GM18867 (cell line): ENCODE measurements around the gene ZBTB43.
"Not testable (repeated sequence)": the region's sequence is repeated elsewhere in the genome, so short reads cannot be mapped to it uniquely, and the experiment has no call there.

Experiments used
- ATAC-seq: cut with Tn5 transposase; IDR thresholded peaks from one replicate; pipeline ENCODE4 v1.9.1; 2021; ENCODE audit warnings: mild to moderate bottlenecking, moderate library complexity; ENCODE audit not compliant: unreplicated experiment

ZBTB43 gene, protein sequence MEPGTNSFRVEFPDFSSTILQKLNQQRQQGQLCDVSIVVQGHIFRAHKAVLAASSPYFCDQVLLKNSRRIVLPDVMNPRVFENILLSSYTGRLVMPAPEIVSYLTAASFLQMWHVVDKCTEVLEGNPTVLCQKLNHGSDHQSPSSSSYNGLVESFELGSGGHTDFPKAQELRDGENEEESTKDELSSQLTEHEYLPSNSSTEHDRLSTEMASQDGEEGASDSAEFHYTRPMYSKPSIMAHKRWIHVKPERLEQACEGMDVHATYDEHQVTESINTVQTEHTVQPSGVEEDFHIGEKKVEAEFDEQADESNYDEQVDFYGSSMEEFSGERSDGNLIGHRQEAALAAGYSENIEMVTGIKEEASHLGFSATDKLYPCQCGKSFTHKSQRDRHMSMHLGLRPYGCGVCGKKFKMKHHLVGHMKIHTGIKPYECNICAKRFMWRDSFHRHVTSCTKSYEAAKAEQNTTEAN

DNA sequence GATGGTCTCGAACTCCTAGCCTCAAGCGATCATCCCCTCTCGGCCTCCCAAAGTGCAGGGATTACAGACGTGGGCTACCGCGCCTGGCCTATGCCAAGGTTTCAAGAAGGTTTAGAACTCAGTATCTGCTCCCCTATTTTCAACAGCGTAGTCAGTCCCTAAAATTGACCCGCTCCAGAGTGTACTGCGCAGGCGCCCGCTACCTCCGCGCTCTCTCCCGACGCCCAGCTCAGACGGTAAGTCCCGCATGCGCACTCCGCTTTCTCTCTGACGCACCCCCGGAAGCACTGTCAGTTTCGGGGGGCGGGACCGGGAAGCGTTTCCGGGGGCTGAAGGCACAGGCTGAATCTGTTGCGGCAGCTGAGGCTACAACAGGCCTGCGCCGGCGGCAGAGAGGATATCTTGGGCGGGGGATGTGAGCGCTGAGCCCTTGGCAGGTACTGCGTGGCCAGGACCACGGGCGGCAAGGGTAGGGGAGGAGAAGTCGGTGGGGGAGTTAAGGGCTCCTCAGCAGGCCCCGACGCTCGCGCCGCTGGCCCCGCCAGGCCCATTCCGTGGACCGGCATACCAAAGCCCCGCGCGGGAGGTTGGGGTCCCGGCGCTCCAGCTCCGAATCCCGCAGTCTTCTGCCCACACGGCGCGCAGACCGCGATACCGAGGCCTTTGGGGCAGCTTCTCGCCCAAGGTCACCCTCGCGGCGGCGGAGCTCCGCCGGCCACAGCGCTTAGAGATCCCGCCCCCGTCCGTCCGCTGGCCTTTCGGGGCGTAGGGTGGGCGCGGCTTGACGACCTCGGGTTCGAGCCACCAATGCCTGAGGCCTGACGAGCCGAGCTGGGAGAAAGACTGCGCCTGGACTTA, at the start of gene ZBTB43:
Gene ZBTB43, plus strand, starts transcription at position 345 of the 858 bp plus-strand sequence. CDS start 27,470 bp downstream, outside the sequence.
- peak; percentile 71 for ATAC-seq

DNA sequence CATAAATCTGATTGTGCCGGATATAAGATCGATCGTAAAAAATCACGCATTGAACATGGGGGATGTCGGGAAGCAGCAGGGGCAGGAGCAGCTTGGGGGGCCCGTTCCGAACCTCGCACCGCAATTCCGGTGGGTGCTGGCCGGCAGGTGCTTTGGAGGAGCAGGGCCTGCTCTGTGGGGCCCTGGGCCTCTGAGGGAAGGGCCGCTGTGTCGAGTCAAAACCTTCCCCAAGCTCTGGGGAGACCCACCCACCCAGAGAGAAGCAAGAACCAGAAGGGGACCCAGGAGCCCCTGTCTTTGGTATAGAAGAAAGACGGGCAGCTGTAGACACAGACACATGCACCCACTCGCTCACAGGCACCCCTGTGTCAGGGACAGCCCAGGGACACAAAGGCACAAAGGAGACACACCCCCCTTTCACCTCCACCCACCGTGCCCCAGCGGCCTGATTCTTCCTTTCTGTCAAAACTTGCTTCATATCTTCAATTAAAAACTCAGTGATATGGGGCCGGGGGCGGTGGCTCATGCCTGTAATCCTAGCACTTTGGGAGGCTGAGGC, 49.4 kb upstream of the ZBTB43 start:
- no peak for ATAC-seq

DNA sequence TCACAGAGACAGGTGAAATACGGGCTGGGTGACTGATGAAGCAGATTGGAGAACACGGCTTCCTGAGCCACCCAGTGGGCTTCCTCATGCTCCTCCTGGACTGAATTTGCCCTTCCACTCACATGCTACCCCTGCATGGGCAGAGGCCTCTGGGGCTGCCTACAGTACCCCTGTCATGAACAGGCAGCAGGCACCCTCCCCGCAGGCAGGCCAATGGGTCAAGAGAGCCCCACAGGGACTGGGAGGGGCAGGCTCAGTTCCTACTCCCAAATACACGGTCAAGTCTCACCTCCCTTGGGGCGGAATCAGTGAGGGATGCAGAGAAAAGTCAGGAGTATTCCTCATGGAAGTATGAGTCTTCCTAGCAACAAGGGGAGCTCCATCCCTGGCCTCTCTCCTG, 48.6 kb upstream of the ZBTB43 start:
- ATAC-seq = no peak

DNA sequence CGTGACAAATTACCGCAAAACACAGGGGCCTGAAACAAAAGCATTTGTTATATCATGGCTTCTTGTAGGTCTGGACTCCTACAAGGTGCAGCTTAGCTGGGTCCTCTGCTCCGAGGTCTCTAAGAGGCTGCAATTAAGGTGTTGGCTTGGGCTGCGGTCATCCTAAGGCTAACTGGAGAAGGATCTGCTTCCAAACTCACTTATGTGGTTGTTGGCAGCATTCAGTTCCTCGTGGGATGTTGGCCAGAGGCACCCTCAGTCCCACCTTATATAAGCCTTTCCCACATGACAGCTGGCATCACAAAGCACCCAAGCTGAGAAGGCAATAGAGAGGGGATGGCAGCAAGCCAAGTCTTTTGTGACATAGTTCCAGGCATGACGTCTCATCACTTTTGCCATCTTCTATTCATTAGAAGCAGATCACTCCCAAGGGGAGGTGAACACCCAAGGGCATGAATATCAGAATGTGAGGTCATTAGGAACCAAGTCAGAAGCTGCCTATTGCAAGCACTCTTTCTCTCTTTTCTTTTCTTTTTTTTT, 47.9 kb upstream of the ZBTB43 start:
- no peak for ATAC-seq

DNA sequence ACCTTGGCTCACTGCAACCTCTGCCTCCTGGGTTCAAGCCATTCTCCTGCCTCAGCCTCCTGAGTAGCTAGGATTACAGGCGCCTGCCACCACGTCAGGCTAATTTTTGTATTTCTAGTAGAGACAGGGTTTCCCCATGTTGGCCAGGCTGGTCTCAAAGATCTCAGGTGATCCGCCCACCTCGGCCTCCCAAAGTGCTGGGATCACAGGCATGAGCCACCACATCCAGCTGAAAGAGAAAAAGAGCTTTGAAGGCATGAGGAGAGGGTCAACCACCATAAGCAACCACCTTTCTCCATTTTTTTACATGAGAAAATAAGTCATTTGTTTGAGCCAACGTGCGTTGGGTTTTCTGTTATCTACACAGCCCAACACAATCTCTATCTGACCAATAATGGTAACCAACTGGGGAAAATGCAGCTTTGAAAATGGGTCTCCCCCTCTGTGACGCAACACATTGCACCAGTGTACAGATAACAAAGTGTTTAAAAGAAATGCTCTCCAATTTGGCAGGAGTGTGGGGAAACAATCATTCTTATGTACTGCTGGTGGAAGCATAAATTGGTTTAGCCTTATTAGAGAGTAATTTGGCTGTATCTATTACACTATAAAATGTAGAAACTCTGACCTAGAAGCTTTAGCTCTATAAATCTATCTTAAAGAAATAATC, 45.8 kb upstream of the ZBTB43 start:
- no peak for ATAC-seq

DNA sequence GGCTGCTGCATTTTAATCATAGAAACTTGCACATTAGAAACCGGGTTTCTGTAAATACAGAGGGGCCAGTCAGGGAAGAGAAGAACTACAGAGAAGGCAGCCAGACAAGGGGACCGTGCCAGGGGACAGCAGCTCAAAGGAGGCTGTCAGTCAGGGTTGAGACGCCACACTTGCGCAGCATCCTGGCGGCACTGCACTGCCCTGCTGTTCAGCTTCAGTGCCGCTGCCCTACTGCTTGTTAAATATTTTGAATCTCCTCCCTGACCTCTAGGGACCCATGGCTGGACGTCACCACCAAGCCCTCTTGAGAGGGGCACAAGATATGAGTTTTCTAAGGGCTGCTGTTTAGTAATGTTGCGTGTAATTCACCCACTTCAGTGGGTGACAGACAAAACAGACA, 43.6 kb upstream of the ZBTB43 start:
- no peak for ATAC-seq

DNA sequence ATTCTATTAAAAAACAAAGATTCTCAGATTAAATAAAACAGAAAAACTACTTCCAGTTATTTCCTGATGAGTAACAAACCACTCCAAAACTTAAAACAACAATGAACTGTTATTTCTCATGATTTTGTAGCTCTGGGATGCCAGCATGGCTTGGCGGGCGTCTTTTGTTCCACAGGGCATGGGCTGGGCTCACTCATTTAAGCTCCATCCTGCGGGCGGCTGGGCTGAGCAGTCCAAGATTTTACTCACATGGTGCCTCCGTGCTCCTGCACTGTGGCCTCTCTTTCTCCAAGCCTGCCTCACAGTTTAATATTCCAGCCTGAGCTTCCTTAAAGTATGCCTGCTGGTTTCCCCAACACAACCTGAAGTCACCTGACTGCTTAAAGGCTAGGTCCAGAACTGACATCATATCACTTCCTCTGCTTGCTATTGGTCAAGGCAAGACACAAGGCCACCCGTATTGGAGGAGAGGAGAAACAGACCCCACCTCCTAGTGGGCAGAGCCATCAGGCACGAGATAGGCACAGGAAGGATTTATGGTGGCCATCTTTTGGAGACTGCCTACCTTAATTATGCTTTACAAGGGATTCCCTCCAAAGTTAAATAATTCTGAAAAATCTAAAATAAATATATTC, 41.6 kb upstream of the ZBTB43 start:
- no peak for ATAC-seq

DNA sequence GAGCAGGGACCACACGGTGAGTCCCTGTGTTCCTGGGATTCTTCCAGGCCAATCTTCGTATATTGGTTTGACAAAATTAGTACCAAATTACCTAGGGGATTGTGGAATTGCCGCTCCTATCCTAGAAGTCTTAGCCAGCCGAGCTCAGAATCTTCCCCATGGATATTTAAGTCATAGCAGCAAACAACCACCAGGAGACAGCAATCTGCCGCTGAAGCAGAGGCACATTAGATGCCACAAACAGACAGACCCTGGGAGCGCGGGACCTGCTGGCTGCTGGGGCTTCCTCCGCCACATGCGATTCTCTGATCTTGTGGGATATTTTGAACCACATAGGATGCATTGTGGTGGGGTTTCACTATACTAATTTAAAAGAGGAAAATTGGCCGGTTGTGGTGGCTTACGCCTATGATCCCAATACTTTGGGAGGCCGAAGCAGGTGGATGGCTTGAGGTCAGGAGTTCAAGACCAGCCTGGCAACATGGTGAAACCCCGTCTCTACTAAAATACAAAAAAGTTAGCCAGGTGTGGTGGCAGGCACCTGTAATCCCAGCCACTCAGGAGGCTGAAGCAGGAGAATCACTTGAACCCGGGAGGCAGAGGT, 31.7 kb upstream of the ZBTB43 start:
- ATAC-seq = no peak

DNA sequence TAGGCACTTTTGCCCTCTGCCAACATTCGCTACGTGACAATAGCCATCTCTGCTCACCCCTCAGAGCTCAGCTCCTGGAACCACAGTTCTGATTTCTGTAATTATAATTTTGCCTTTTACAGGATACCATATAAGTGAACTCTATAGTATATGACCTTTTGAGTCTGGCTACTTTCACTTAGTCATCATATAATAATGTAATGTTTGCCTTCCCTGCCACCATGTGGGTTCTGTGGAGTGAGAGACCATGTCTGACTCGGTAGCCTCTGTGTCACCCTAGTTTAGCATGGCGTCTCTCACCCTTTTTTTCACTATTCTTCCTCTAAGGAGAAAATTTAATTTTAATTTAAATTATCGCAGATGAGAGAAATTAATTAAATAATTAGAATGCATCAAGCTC, 28.9 kb upstream of the ZBTB43 start:
- ATAC-seq = no peak

DNA sequence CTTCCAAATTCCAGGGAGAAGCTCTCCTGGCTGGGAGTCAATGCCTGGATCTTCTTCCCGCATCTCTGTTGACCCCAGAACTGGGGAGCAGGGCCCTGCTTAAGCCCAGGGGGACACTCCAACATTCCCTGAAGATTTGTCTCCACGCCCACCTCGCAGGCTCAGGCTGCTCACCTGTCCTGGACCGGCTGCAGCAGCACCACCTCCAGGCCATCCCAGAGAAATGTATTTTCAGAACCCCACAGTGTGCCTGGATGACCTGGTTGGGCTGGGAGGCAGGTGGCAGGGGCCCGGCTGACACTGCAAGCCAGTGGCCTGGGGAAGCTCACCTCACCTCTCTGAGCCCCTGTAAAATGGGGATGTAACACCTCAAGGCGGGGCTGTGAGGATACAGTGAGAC, 27.1 kb upstream of the ZBTB43 start:
- ATAC-seq = no peak

DNA sequence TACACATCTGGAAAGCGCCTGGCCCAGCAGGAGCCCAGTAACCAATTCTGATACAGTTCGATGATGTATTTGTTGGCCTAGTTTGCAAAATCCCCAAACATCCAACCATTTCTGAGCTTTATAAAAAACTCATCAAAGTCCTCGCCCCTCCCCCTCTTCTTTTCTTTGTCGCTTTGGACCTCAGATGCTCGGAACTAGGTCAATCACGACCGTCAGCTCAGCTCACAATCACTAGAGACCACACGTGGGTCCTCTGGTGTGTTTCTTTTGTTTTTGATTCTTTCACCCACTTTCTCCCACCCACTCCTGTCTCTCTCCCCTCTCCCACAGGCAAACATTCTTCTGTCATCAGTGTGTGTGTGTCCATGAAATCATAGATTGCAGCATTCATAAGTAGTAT, 26.7 kb upstream of the ZBTB43 start:
- ATAC-seq = no peak

DNA sequence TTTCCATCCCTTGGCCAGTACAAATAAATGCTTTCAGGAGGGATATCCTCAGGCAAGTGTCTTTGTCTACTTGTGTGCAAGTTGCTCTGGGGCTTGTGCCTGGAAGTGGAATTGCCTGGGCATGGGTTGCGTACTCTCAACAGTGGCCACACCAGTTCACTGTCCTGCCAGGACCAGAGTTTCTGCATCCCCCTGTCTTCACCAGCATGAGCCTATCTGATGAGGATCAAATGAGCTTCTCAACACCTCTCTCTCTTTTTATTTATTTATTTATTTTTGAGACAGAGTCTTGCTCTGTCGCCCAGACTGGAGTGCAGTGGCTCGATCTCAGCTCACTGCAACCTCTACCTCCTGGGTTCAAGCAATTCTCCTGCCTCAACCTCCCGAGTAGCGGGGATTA, 26.1 kb upstream of the ZBTB43 start:
- ATAC-seq = not testable (repeated sequence)

DNA sequence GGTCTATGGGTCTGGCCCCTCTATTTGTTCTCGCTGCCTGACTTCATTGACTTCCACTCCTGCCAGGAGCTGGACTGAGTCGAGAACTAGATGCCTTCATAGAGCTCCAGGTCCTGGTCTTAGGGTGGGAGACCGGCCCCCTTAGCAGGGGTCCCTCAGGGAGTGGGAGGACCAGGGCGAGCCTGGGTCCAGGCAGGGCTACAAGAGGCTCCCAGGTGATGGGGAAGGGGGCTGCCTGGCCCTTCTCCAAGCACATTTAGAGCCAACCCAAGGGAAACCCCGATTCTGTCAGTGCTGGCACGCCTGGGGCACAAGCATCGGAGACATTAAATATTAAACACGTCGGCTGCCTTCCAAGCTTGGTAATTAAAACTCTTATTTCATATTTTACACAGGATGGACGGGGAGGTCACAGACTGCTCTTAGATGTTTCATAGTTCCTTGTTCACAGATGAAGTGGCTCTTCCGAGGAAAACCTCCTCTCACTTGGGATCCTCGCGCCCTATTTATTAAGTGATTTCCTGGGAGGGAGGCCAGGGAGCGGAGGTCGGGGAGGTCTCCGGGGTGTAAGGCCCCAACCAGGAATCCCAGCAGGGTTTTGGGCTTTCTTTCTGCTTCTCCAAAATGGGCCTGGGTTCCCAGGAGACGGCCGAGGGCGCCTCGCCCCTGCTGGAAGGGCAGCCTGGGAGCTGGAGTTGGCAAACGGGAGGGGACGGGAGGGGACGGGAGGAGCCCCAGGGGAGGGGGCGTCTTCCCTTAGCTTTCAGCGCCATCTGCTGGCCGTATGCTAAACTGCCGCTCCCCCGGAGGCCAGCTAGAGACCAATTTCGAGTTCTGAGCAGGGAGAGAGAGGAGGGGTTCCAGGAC, 23.4 kb upstream of the ZBTB43 start:
- no peak for ATAC-seq

DNA sequence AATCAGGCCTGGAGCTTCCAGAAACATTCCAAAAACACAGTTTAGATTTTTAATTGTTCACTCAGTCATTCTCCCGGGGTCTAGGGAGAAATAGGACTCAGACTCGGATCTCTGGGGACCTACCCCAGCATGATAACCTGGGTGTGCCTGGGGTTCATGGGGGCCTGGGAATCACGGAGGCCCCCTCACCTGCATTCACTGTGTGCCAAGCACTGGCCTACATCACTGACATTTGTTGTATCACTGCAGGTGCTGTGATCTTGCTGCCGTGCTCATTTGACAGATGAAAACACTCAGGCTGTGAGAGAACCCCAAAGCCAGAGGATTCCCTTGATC, 22.8 kb upstream of the ZBTB43 start:
- ATAC-seq = no peak

DNA sequence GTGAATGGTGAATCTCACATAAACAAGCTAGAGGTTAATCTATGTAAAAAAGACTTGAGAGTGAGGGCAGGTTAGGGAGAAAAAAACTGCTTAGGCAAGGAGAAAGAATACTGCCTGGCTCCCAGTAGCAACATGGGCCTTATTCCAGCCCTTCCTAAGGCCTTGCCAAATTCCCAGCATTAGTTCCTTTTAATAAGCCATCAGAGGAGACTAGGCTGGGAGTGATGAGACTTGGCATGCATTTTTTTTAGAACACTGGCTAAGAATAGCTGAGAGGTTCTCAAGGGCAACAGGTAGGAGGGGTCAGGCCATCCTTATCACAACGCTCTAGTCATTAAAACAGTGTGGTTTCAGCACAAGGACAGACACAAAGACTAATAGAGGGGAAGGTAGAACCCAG, 20.9 kb upstream of the ZBTB43 start:
- no peak for ATAC-seq

DNA sequence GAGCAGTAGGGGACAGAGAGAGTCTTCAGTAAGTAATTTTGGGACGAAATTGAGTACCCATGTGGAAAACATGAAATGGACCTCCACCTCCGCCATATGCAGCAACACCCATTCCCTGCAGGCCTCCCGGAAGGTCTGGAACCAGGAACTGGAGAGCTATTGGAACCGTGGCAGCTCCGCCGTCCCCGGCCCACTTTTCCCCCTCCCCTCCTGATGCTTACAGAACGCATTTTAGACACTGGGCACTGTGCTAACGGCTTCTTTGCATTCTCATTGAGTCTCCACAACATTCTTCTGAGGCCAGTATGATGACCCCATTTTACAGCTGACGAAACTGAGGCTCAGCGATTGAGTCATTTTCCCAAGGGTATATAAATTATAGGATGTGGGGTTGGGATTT, 20.4 kb upstream of the ZBTB43 start:
- ATAC-seq = no peak

DNA sequence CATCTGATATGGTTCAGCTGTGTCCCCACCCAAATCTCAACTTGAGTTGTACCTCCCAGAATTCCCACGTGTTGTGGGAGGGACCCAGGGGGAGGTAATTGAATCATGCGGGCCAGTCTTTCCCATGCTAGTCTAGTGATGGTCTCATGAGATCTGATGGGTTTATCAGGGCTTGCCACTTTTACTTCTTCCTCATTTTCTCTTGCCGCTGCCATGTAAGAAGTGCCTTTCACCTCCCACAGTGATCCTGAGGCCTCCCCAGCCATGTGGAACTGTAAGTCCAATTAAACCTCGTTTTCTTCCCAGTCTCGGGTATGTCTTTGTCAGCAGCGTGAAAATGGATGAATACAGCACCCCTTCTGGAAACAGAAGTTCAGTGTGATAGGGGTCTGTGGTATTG, 20.0 kb upstream of the ZBTB43 start:
- ATAC-seq = not testable (repeated sequence)

DNA sequence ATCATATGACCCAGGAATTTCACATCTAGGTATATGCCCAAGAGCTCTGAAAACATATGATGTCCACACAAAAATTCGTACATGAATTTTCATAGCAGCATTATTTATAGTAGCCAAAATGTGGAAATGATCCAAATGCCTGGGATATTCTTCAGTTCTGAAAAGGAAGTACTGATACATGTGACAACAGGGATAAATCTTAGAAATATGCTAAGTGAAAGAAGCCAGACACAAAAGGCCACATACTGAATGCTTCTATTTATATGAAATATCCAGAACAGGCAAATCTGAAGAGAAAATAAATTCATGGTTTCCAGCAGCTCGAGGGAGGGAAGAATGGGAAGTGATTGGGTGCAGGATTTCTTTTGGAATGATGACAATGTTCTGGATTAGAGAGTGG, 16.8 kb upstream of the ZBTB43 start:
- ATAC-seq = no peak
